HG02642 (cell line): Measurements from ENCODE around the gene EOMES.

Experiments
- ATAC-seq: cut with Tn5 transposase; IDR thresholded peaks from one replicate; pipeline ENCODE4 v1.9.1; 2021; ENCODE audit warnings: mild to moderate bottlenecking; ENCODE audit not compliant: unreplicated experiment, poor library complexity

Gene EOMES

GRCh38 chr3:27685474-27685873 lies 36.6 kb downstream of the EOMES start:
- no peak for ATAC-seq

GRCh38 chr3:27684302-27684701 lies 37.8 kb downstream of the EOMES start:
- ATAC-seq = no peak

DNA sequence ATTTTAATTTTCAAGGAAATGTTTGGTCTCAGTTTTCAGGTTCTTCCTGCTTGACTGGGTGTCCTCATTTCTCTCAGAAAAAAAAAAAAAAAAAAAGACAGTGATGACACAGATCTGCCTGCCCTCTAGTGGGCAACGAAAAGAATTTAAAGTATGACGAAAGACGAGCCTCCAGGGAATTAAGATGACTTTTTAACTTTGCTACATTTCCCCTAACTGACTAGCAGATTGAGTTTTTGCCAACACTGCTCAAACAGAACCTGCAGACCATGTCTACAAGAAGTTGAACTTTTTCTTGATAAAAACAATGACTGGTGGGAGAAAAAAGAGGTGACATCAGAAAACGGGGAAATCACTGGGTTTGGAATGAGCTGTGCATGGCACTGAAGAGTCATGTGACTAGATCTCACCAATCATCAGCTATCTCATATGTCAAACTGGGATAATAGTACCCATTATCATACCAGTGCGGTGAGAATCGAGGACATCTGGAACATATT lies 40.8 kb downstream of the EOMES start:
- ATAC-seq = peak; percentile 77

GRCh38 chr3:27680517-27681246 lies 41.4 kb downstream of the EOMES start:
- no peak for ATAC-seq

GRCh38 chr3:27679691-27680090 lies 42.4 kb downstream of the EOMES start:
- no peak for ATAC-seq

- no peak for ATAC-seq
Measured at GRCh38 chr3:27678234-27678633, 43.9 kb downstream of the EOMES start.

DNA sequence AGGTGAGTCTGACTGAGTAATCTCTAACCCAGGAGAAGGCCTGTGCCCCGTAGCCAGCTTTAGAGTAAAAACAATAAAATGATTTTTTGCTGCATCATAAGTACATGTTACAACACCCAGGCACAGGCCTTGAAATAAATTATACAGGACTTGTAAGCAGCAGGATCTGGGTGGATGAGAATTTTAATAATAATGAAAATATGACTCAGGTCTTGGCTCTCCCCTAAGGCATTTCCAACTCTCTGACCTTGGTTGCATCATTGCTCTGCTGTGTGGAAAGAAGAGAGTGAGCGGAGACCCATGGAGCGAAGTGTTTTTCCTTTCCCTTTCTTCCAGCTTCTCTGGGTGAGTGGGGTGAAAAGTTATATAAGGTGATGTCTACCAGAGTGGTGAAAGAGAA lies 44.6 kb downstream of the EOMES start:
- no peak for ATAC-seq

DNA sequence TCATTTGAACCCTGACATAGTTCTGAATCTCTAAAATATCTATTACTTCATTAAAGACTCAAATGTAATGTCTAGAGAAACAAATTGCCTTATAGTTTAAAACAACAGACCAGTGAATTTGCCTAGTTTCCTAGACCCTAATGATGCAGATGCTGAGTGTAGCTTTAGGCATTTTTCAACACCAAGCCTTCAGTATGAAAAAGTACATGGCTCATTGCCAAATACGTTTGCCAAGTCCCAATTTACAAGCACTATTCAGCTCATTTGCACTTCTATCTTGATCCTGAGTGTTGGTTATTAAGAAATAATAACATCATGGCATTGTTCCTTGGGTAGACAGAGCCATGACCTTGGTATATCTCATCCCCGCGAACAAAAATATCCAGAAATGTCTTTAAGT lies 46.8 kb downstream of the EOMES start:
- no peak for ATAC-seq

GRCh38 chr3:27673701-27674100 lies 48.4 kb downstream of the EOMES start:
- ATAC-seq = no peak

GRCh38 chr3:27671101-27671500 lies 51.0 kb downstream of the EOMES start:
- no peak for ATAC-seq

- no peak for ATAC-seq
Measured at GRCh38 chr3:27670619-27671018, 51.5 kb downstream of the EOMES start.

- peak; percentile 61 for ATAC-seq
Measured at GRCh38 chr3:27669591-27669990, 52.5 kb downstream of the EOMES start.

DNA sequence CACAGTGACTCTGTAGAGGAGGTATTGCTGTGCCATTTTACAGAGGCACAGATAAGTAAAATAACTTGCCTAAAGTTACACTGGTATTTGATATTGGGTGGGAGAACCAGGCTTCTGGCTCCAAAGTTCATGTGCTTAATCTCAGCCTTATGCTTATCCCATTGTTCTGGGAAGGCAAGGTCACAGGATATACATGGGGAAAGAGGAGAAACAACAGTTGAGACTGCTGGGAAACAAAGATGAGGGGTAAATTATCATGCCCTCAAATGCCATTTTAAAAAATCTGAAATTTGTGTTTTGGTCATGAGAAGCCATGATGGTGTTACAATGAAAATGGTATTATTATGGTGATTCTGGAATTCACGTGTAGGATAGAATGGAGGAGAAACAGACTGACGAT lies 54.4 kb downstream of the EOMES start:
- ATAC-seq = no peak

DNA sequence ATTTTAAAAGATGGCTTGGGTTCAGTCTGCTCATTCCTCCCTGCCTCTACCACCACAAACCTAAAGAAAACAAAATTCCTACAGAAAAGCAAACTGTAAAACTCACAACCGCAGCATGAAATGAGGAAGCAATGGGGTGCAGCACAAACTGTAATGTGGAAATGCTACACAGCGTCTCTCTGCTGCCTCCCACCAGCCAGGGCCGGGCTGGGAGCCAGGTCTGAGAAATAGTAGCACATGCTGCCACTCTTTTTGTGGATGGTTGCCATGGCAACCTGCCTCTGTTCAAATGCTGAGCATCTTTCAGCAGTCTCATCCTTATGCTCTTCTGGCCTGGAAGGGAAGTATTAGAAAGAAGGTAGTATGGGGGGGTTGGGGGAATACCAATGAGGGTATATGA lies 55.4 kb downstream of the EOMES start:
- peak; percentile 29 for ATAC-seq

DNA sequence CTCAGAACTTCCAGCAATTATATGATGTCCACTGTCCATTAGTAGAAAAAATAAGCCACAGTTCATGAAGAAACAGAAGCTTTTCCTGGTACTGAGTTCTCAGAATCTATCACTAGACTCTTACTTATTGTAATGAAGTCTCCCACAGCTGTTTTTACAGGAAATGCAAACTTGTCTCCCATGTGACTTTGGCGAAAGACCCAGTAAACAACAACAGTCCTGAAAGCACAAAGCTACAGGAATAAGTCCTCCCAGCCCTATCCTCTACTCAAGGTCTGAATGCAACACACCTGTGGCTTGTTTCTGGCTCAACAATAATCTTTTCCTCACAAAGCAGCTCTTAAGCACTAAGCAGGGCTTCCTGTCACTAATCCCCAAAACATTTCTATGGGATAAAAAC lies 55.9 kb downstream of the EOMES start:
- ATAC-seq = peak; percentile 67
